Fibroblast of lung (primary cell): ENCODE measurements around the gene TDRD1. TPM values are rescaled to one million over a fixed set of nuclear protein-coding genes. Genes with fewer than 3 reads are reported as not detected.

Experiments used
- DNase-seq, 2 donors: peaks; one replicate each; pipeline versions ENCODE4 v3.0.0 to v3.0.0-alpha.2; 2010; ENCODE audit warnings: low read depth in 2 of 2
- H2AFZ ChIP-seq: 2 replicates; pipeline ENCODE4 v1.5.1; 2012; ENCODE audit warnings: low read length, control low read depth, inconsistent platforms
- H3K27ac ChIP-seq: 2 replicates; pipeline ENCODE4 v1.5.1; 2011; ENCODE audit warnings: low read length, control low read depth; ENCODE audit not compliant: insufficient read depth
- H3K27me3 ChIP-seq: 2 replicates; pipeline ENCODE4 v1.5.1; 2011; ENCODE audit warnings: mild to moderate bottlenecking, low read length; ENCODE audit not compliant: control insufficient read depth, insufficient read depth
- H3K36me3 ChIP-seq: 2 replicates; pipeline ENCODE4 v1.5.1; 2011; ENCODE audit warnings: low read length; ENCODE audit not compliant: control insufficient read depth, insufficient read depth
- H3K4me1 ChIP-seq: 2 replicates; pipeline ENCODE4 v1.5.1; 2011; ENCODE audit warnings: low read length; ENCODE audit not compliant: control insufficient read depth, insufficient read depth; ENCODE audit errors: extremely low read depth
- H3K4me2 ChIP-seq: 2 replicates; pipeline ENCODE4 v1.5.1; 2011; ENCODE audit warnings: low read length, control low read depth; ENCODE audit not compliant: insufficient read depth; ENCODE audit errors: extremely low read depth
- H3K4me3 ChIP-seq, 4 experiments: fragments of 200-600 bp in 1 of 4; sonication (generic) in 1 of 4; replicated peaks in 1 of 4; 2 replicates each; pipeline ENCODE4 v1.5.1; 2011 to 2016; ENCODE audit warnings: low read length in 4 of 4, low read depth in 3 of 4, mild to moderate bottlenecking in 3 of 4, control low read depth in 2 of 4, inconsistent platforms in 1 of 4, mixed read lengths in 1 of 4; ENCODE audit not compliant: insufficient read depth in 1 of 4; ENCODE audit errors: control extremely low read depth in 1 of 4
- H3K79me2 ChIP-seq: 2 replicates; pipeline ENCODE4 v1.5.1; 2012; ENCODE audit warnings: mild to moderate bottlenecking, low read length, inconsistent platforms; ENCODE audit not compliant: control insufficient read depth, insufficient read depth
- H3K9ac ChIP-seq: 2 replicates; pipeline ENCODE4 v1.5.1; 2011; ENCODE audit warnings: mild to moderate bottlenecking, low read length, control low read depth; ENCODE audit not compliant: insufficient read depth
- H3K9me3 ChIP-seq: 2 replicates; pipeline ENCODE4 v1.5.1; 2012; ENCODE audit warnings: low read depth, low read length; ENCODE audit not compliant: control insufficient read depth, insufficient read depth
- H4K20me1 ChIP-seq: 2 replicates; pipeline ENCODE4 v1.5.1; 2011; ENCODE audit warnings: low read length; ENCODE audit not compliant: control insufficient read depth, insufficient read depth; ENCODE audit errors: extremely low read depth
- EZH2 ChIP-seq: IDR thresholded peaks from 2 replicates; pipeline ENCODE4 v1.5.1; 2012; ENCODE audit warnings: low read length, control low read depth, mild to moderate bottlenecking; ENCODE audit errors: missing control alignments
- polyA plus RNA-seq, 2 donors: library from polyadenylated mRNA; depleted of rRNA in 1 of 2; stranded (reverse) in 1 of 2; unstranded in 1 of 2; fragments of >200 nt; gene quantifications; 2 replicates each; pipeline ENCODE4 v1.2.1, GENCODE V29; 2011 to 2012; ENCODE audit warnings: missing spikeins in 1 of 2
- total RNA-seq: library from RNA; depleted of rRNA; stranded (reverse); fragments of >200 nt; gene quantifications from 2 replicates; pipeline ENCODE4 v1.2.1, GENCODE V29; 2014
- TF ChIP-seq, protein P1 (sequence below), 2 donors: IDR thresholded peaks in 1 of 2; conservative IDR thresholded peaks in 1 of 2; 1 replicate in 1 of 2; 2 replicates in 1 of 2; pipeline ENCODE4 v1.5.1; 2011 to 2012; ENCODE audit warnings: low read length in 2 of 2, control low read depth in 1 of 2, inconsistent platforms in 1 of 2, low read depth in 1 of 2, mild to moderate bottlenecking in 1 of 2

Gene TDRD1
- total and polyA plus RNA-seq, 2 donors (not counting 1 experiment from before 2014, with no cell fraction given) = 0.22 TPM; not detected in 1

DNA sequence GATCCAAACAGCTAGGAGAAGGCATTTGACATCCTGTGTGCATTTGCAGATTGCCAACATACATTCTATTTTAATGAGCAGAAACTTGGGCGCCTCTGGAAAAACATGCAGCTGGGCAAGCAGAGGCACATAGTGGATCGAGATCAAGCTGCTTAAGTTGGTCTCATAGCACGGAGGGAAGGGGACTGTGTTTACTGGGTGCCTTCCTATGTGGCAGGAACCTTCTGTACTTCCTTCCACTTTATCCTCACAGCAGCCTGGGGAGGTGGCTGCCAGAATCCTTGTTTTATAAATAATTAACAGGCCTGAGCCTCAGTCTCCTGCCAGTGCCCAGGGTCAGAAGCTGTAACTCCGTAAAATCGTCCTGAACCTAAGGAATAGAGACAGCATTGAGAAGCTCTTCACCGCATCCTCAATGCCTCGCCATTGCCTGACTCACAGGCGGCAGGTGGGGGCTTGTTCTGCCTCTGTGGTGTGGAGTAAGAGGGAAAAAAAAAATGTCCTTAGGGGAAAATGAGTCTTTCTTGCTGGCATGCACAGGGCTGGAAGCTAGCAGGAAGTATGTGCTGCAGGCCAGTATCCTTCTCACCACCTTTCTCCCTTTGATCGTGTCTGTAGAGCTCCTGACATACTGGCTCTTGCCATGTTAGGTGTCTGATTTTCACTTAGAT, 66.1 kb downstream of the TDRD1 start:
- no peak for DNase-seq
- TF ChIP-seq, protein P1, sequence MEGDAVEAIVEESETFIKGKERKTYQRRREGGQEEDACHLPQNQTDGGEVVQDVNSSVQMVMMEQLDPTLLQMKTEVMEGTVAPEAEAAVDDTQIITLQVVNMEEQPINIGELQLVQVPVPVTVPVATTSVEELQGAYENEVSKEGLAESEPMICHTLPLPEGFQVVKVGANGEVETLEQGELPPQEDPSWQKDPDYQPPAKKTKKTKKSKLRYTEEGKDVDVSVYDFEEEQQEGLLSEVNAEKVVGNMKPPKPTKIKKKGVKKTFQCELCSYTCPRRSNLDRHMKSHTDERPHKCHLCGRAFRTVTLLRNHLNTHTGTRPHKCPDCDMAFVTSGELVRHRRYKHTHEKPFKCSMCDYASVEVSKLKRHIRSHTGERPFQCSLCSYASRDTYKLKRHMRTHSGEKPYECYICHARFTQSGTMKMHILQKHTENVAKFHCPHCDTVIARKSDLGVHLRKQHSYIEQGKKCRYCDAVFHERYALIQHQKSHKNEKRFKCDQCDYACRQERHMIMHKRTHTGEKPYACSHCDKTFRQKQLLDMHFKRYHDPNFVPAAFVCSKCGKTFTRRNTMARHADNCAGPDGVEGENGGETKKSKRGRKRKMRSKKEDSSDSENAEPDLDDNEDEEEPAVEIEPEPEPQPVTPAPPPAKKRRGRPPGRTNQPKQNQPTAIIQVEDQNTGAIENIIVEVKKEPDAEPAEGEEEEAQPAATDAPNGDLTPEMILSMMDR (conservative IDR thresholded peaks at IDR 0.05 in 1 of 2, IDR thresholded peaks at IDR 0.05 in 1 of 2; ENCODE audit: low read depth in 1 of 2, low read length in 2 of 2) = no peak
- TF ChIP-seq EZH2 = no peak
- Histone ChIP-seq H4K20me1 (no peaks in the 10 kb centered on the region), H3K9ac (no peak overlapping the region), H3K27me3 (peaks cover 28% of the 10 kb centered on the region), H2AFZ (no peak overlapping the region), H3K4me2 (no peak overlapping the region), H3K4me1 (no peaks in the 10 kb centered on the region), H3K36me3 (no peaks in the 10 kb centered on the region), H3K9me3 (no peaks in the 10 kb centered on the region), H3K79me2 (no peaks in the 10 kb centered on the region), H3K27ac (no peak overlapping the region), H3K4me3 (no peak overlapping the region)

DNA sequence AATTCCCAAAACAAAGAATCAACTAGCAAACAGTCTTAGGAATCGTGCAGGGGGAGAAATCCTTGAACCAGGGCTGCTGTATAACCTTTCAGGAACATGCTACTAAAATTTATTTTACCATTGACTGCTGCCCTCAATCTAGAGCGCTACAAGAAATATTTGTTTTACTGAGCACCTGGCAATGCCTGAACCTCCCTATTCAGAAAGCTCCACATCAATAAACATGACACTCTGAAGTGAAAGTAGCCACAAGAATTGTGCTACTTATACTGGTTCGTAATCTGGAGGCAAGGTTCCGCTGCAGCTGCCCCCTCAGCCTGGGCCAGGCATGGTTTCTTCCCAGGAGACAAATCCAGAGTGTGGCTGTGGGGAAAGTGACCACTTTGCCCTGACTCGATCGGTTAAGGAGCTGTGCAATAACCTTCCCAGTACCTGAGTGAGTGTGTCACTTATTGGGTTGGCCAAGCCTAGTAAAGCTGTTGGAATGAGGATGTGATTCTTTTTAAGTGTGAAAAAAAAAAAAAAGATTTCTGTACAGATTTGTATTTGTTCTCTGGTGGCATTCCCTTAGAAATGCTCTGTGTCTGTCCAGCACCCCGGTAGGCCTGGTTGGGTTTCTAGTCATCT, 67.6 kb downstream of the TDRD1 start:
- Histone ChIP-seq H3K9me3 (no peaks in the 10 kb centered on the region), H3K4me3 (no peak overlapping the region), H3K36me3 (no peaks in the 10 kb centered on the region), H3K27me3 (peaks cover 21% of the 10 kb centered on the region), H3K79me2 (no peaks in the 10 kb centered on the region), H3K27ac (no peak overlapping the region), H4K20me1 (no peaks in the 10 kb centered on the region), H3K4me2 (no peak overlapping the region), H3K4me1 (no peaks in the 10 kb centered on the region), H3K9ac (no peak overlapping the region), H2AFZ (no peak overlapping the region)
- DNase-seq = peak in 1 of 2 donors; percentile 45
- TF ChIP-seq EZH2 = no peak
- TF ChIP-seq, protein P1 (conservative IDR thresholded peaks at IDR 0.05 in 1 of 2, IDR thresholded peaks at IDR 0.05 in 1 of 2; ENCODE audit: low read depth in 1 of 2, low read length in 2 of 2) = no peak

DNA sequence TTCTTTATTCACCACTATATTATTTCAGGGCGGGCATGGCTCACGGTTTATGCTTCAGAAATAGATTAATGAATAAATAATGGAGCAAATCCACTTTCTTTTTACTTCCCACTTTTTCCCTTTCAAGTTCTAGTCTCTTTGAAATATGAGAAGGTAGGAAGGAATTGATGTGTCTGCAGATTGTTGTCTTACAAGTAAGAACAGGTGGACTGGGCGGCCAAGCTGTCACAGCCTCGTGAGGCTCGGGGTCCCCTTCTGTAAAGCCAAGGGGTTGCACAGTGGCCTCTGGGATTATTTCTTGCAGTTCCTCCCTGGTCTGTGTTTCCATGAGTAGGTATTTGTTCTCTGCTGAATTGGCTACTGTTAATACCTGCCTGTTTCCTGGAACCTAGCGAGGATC, 71.1 kb downstream of the TDRD1 start:
- H4K20me1 ChIP-seq = no peaks in the 10 kb centered on the region
- H3K79me2 ChIP-seq = no peaks in the 10 kb centered on the region
- no peak for DNase-seq
- no peak overlapping the region for H2AFZ ChIP-seq
- no peaks in the 10 kb centered on the region for H3K9me3 ChIP-seq
- no peak overlapping the region for H3K4me3 ChIP-seq
- no peaks in the 10 kb centered on the region for H3K36me3 ChIP-seq
- no peak overlapping the region for H3K27ac ChIP-seq
- no peaks in the 10 kb centered on the region for H3K27me3 ChIP-seq
- H3K9ac ChIP-seq = no peak overlapping the region
- H3K4me1 ChIP-seq = no peaks in the 10 kb centered on the region
- H3K4me2 ChIP-seq = no peak overlapping the region
- TF ChIP-seq, protein P1 (conservative IDR thresholded peaks at IDR 0.05 in 1 of 2, IDR thresholded peaks at IDR 0.05 in 1 of 2; ENCODE audit: low read depth in 1 of 2, low read length in 2 of 2) = no peak
- no peak for TF ChIP-seq EZH2
